ENCODE results near the gene PRAF2. TPM values are rescaled to one million over a fixed set of nuclear protein-coding genes. Genes with fewer than 3 reads are reported as not detected.

The PRAF2 gene
- total and polyA plus RNA-seq, 2 of the 13 experiments (the other 11 are each of a cell fraction or from before 2014, with no cell fraction given) = 0.33 to 2.6 TPM

DNA sequence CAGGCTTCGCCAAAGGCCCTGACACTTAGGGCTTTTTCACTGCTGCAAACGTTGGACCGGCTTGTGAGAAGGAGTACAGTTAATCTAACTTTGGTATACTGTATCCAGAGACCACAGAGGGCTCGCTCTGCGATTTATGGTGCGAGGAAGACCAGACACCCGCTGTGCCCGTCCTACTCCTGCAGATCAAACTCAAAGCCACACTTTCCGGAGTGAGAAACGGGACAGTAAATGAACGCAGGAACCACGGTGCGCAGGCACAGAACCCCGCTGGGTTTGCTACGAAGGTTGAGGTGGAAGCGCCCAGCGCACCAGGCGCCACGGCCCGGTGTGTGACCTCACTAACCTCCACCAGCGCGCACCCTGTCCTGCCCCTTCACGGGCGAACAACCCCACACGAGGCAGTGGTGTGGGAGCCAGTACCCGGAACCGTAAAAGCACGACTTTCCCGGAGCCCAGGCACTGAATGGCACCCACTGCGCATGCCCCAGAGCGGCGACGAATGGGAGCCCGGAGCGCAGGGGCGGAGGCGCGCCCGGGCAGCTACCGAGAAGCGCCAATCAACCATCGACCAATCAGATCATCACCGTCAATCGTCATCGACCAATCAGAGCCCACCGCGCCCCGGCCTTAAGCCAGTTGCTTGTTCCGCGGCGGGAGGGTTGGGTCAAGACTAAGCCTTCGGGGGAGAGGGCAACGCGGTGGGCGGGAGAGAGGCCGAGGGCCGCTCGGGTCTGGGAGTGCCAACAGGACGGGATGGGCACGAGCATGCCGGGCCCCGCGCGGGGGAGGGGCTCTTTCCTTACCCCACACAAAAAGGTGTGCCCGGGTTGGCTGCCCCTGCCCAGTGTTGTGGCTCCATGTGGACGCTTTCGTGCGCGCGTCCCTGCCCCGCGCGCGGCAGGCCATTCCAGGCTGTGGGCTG lies 27.2 kb upstream of the PRAF2 start (continued):
- TF ChIP-seq, protein P1, sequence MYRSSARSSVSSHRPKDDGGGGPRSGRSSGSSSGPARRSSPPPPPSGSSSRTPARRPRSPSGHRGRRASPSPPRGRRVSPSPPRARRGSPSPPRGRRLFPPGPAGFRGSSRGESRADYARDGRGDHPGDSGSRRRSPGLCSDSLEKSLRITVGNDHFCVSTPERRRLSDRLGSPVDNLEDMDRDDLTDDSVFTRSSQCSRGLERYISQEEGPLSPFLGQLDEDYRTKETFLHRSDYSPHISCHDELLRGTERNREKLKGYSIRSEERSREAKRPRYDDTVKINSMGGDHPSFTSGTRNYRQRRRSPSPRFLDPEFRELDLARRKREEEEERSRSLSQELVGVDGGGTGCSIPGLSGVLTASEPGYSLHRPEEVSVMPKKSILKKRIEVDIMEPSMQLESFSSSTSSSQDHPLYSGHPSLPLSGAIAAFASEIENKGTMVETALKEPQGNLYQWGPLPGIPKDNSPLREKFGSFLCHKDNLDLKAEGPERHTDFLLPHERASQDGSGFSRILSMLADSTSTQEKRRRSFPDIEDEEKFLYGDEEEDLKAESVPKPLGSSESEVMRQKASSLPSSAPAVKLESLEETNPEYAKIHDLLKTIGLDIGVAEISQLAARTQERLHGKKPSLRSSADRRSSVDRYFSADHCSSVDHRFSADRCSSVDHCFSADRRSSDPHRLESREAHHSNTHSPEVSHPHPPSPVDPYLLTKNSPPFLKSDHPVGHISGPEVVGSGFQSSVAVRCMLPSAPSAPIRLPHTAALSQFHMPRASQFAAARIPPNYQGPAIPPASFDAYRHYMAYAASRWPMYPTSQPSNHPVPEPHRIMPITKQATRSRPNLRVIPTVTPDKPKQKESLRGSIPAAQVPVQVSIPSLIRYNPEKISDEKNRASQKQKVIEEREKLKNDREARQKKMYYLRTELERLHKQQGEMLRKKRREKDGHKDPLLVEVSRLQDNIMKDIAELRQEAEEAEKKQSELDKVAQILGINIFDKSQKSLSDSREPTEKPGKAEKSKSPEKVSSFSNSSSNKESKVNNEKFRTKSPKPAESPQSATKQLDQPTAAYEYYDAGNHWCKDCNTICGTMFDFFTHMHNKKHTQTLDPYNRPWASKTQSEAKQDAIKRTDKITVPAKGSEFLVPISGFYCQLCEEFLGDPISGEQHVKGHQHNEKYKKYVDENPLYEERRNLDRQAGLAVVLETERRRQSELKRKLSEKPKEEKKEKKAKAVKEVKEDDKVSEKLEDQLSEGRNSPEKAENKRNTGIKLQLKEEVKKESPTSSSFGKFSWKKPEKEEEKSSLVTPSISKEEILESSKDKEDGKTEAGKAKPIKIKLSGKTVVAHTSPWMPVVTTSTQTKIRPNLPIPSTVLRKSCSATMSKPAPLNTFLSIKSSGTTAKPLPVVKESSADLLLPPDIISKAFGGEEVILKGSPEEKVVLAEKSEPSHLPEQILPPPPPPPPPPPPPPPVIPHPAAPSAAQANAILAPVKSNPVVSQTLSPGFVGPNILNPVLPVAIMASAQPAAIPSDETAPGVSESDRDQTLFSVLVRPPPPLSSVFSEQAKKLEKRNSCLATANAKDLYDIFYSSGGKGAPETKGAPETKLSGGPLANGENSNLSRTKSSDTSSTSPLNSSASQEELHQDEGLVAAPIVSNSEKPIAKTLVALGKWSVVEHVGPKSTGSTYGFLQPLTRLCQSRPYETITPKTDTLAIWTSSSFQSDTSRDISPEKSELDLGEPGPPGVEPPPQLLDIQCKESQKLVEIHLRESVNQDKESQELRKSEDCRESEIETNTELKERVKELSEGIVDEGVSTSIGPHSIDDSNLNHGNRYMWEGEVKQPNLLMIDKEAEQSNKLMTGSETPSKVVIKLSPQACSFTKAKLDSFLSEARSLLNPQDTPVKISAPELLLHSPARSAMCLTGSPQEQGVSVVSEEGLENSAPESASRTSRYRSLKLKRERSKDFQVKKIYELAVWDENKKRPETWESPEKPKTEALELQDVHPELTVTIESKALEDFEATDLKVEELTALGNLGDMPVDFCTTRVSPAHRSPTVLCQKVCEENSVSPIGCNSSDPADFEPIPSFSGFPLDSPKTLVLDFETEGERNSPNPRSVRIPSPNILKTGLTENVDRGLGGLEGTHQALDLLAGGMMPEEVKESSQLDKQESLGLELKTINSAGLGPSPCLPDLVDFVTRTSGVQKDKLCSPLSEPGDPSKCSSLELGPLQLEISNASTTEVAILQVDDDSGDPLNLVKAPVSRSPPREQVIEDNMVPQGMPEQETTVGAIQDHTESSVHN (CRISPR knock-in tag; IDR thresholded peaks at IDR 0.05) = no peak
- TF ChIP-seq ZNF335 (CRISPR knock-in tag; IDR thresholded peaks at IDR 0.05) (no peak), IKZF5 (CRISPR knock-in tag; IDR thresholded peaks at IDR 0.05) (no peak), THYN1 (CRISPR knock-in tag; IDR thresholded peaks at IDR 0.05; ENCODE audit: borderline replicate concordance, low read depth) (no peak), FOXJ3 (CRISPR knock-in tag; IDR thresholded peaks at IDR 0.05; ENCODE audit: borderline replicate concordance) (no peak), POLR2G (IDR thresholded peaks at IDR 0.05; ENCODE audit: low read depth, low read length) (peak; percentile 67), ETV6 (CRISPR knock-in tag; conservative IDR thresholded peaks at IDR 0.05) (no peak; the same call in 1 of the 2 replicates), KAT2B (IDR thresholded peaks at IDR 0.05; ENCODE audit: borderline replicate concordance, low read depth, low read length) (no peak), ZSCAN9 (CRISPR knock-in tag; IDR thresholded peaks at IDR 0.05; ENCODE audit: borderline replicate concordance) (peak; percentile 57; the same call in 1 of the 2 replicates), ZFP37 (CRISPR knock-in tag; IDR thresholded peaks at IDR 0.05; ENCODE audit: borderline replicate concordance) (no peak), CSRNP1 (CRISPR knock-in tag; IDR thresholded peaks at IDR 0.05) (0 out of 2 replicates have a peak, but pooled peaks have one; percentile 49), E2F1 (CRISPR knock-in tag; IDR thresholded peaks at IDR 0.05) (peak; percentile 79), ZNF740 (CRISPR knock-in tag; IDR thresholded peaks at IDR 0.05) (no peak), NKX3-1 (CRISPR knock-in tag; IDR thresholded peaks at IDR 0.05) (no peak)
